ENCODE data around the gene SNX19.
"Not testable (repeated sequence)": the region's sequence is repeated elsewhere in the genome, so short reads cannot be mapped to it uniquely, and the experiment has no call there.

The SNX19 gene

GRCh38 chr11:130916238-130916855 is at the start of gene SNX19:
SNX19 (minus strand) TSS chr11:130916479; CDS start chr11:130915939, 540 bp downstream.
- DNase-seq, result peak; percentile 75

GRCh38 chr11:130964058-130964792 is 47.9 kb upstream of the SNX19 start:
- no peak for DNase-seq

GRCh38 chr11:130947889-130948288 is 31.6 kb upstream of the SNX19 start:
- no peak for DNase-seq

DNA sequence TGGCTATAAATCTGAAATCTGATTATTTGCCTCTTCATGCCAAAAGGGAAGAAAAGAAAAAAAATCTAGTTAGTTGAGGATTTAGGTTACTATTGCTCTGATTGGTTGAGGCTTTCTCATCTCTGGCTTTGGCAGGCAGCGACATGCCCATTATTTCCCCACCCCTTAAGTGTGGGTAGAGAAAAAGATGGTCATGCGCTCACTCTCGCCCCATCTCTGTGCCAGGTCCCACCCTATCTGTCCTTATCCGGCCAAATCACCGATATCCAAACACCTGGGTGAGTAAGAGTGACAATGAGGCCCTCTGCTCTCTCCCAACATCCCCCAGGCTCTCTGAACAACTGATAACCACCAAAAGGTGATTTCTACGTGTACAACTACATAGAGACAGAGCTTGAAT is 31.2 kb upstream of the SNX19 start:
- no peak for DNase-seq

GRCh38 chr11:130947058-130947457 is 30.8 kb upstream of the SNX19 start:
- DNase-seq, result no peak

DNA sequence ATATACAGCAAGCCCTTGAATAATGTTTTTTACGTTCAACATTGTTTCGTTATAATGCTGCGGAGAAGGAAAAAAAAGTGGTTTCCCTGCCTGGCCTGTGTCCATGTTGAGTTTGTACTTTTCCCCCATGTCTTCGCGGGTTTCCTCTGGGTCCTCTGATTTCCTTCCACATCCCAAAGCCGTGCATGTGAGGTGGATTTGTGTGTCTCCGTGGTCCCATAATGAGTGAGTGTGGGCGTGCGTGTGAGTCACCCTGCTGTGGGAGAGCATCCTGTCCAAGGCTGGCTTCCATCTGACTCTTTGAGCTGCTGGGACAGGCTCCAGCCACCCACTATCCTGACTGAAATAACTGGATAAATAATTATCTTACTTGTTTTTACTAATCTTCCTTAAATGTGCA is 29.6 kb upstream of the SNX19 start:
- DNase-seq, result no peak

GRCh38 chr11:130940706-130941105 is 24.4 kb upstream of the SNX19 start:
- no peak for DNase-seq

DNA sequence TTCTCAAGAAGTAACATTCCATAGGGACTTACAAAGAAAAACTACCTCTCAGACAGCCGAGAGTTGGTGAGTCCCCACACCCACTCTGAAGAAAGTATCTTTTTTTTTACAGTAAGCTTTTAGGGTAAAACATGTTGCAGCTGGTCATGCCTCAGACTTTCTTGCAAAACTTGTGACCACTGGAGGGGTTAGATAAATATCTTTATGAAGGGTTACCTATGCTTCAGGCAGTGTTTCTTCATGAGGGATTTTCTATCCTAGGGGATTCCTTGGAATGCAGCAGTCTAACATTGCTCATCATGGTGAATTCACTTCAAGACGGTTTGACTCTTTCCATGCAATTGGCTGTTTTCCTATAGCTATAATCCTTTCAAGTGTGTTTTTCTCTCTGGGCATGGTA is 20.8 kb upstream of the SNX19 start:
- DNase-seq, result no peak

- no peak for DNase-seq
These were observed 15.9 kb upstream of the SNX19 start for GRCh38 chr11:130932086-130932712.

- DNase-seq, result no peak
These were observed 8.5 kb upstream of the SNX19 start for GRCh38 chr11:130924750-130925149.

- DNase-seq, result not testable (repeated sequence)
These were observed 4.3 kb upstream of the SNX19 start for GRCh38 chr11:130920612-130921011.

GRCh38 chr11:130918081-130918480 is 1.8 kb upstream of the SNX19 start:
- DNase-seq, result no peak

- DNase-seq, result no peak
These were observed 631 bp upstream of the SNX19 start for GRCh38 chr11:130916910-130917309.

DNA sequence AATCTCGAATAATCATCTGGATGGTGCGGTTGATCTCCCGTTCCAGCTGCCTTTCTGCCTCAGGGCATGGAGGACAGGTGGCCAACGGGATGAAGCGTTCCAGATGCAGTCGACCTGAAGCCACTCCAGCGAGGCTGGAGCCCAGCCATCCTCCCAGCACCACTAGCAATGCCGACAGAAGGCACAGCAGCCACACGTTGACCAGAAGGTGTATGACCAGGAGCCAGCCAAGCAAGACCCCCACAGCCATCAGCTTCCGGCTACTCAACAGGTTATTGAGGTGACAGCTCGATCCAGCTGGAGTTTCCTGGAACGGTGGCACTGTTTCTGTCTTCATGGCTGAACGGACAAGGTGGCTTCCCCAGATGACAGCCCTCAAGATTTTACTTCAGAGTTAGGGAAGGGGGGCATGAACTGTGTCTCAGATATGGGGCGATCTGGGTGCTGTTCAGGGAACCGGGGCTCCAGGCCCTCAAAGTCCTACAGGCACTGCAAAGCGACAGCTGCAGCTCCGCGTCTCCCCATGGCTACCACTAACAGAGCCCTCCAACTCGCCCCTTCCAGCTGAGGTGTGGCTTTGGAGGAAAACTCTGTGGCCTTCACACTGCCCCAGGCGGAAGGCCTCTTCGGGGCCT is 559 bp downstream of the SNX19 start:
- DNase-seq, result no peak

GRCh38 chr11:130913268-130913667 is 3.0 kb downstream of the SNX19 start:
- no peak for DNase-seq

- DNase-seq, result no peak
These were observed 3.7 kb downstream of the SNX19 start for GRCh38 chr11:130912552-130912951.

GRCh38 chr11:130911306-130911705 is 5.0 kb downstream of the SNX19 start:
- no peak for DNase-seq

DNA sequence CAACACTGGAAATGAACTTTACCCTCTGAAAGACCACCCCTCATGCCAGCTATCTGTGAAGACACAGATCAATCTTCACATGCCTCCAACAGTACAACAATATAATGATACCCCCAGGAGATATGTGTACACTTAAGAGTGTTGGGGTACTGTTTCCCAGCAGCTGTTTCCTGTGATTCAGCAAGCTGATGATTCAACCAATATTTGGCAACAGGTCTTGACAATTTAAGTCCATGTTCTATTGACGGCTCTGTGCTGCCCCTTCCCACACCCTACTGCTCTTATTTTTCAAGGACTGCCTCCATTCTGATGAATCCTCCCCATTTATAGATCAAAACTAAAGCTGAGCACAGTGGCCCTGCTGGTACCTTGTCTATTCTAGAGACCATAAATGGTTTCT is 6.6 kb downstream of the SNX19 start:
- DNase-seq, result no peak

DNA sequence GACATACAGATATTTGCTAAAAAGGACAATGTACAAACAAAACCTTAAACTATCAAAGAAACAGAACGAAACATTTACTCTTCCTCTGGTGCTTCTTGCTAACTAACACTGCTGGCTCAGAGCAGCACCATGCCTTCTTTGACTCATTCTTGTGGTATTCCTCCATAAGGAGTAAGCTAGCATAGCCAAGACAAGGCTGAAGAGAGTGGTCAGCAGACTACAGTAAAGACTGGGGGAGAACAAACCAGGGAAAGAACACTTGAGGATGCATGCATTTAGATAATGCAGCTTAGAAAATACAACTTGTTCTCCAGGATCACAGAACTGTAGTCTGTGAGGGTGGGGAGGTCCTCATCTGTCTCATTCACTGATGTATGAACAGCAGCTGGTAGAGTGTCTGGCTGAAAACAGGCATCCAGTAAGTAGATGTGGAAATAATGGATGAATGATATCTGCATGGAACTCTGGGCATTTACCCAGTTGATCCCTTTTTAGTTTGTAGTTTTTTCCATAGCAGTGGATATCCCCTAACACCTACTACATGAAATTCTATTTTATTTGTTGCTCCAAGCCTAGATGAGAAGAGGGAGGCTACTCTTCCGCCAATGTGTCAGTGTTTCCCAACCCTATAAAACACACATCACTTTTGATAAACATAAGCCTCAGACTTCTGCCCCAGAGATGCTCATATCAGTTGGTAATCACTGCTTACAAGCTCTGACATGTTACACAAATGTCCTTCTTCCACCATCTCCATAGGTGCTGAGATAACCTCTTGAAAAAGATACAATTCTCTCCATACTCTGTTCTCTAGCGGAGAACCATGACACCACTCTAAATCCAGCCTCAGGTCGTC is 7.3 kb downstream of the SNX19 start:
- DNase-seq, result no peak

DNA sequence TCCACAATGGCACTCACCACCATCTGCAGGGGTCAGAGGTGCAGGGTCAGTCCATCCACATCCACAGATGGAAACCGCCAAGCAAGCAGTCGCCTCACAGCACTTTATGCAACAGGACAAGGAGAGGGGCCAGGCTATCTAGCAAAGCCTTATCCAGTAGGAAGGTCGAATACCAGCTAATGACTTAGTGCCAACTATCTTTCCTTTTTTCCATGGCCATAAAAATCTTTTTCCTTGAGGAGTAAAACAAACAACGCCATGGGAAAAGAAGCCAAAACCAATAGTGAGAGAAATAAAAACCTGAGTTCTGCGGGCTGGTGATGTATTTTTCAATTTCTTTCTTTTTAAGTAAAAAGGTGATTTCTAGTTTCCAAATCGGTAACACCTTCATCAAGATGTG is 8.2 kb downstream of the SNX19 start:
- DNase-seq, result no peak

GRCh38 chr11:130907229-130907628 is 9.1 kb downstream of the SNX19 start:
- DNase-seq, result no peak

DNA sequence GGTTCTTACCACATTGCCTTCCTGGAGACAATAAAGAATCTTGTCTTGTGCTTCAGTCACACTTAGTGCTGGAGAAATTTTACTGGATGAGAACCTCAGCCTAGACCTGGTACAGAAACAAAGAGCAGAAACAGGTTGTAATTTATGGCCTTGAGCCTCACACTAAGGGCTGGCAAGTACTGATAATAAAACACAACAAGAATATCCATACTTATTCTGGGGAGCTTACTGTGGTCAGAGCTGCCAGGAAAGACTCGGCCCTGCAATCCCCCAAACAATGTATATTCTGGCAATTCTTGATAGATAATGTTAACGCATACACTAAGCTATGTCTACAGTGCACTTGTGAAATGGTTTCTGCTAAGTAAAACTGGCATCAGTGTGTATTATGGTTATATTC is 9.7 kb downstream of the SNX19 start:
- DNase-seq, result no peak

GRCh38 chr11:130905512-130905911 is 10.8 kb downstream of the SNX19 start:
- DNase-seq, result no peak

All from NCI-H1436 (cell line).